ENCODE data around the gene ITIH1. TPM values are rescaled to one million over a fixed set of nuclear protein-coding genes. Genes with fewer than 3 reads are reported as not detected.

Gene ITIH1, protein sequence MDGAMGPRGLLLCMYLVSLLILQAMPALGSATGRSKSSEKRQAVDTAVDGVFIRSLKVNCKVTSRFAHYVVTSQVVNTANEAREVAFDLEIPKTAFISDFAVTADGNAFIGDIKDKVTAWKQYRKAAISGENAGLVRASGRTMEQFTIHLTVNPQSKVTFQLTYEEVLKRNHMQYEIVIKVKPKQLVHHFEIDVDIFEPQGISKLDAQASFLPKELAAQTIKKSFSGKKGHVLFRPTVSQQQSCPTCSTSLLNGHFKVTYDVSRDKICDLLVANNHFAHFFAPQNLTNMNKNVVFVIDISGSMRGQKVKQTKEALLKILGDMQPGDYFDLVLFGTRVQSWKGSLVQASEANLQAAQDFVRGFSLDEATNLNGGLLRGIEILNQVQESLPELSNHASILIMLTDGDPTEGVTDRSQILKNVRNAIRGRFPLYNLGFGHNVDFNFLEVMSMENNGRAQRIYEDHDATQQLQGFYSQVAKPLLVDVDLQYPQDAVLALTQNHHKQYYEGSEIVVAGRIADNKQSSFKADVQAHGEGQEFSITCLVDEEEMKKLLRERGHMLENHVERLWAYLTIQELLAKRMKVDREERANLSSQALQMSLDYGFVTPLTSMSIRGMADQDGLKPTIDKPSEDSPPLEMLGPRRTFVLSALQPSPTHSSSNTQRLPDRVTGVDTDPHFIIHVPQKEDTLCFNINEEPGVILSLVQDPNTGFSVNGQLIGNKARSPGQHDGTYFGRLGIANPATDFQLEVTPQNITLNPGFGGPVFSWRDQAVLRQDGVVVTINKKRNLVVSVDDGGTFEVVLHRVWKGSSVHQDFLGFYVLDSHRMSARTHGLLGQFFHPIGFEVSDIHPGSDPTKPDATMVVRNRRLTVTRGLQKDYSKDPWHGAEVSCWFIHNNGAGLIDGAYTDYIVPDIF
- total RNA-seq, result not detected in 2 replicates

GRCh38 chr3:52777127-52777958, at the start of gene ITIH1:
Gene ITIH1, plus strand, starts transcription at chr3:52777599. Its CDS starts 17 bp downstream, at chr3:52777616.

DNA sequence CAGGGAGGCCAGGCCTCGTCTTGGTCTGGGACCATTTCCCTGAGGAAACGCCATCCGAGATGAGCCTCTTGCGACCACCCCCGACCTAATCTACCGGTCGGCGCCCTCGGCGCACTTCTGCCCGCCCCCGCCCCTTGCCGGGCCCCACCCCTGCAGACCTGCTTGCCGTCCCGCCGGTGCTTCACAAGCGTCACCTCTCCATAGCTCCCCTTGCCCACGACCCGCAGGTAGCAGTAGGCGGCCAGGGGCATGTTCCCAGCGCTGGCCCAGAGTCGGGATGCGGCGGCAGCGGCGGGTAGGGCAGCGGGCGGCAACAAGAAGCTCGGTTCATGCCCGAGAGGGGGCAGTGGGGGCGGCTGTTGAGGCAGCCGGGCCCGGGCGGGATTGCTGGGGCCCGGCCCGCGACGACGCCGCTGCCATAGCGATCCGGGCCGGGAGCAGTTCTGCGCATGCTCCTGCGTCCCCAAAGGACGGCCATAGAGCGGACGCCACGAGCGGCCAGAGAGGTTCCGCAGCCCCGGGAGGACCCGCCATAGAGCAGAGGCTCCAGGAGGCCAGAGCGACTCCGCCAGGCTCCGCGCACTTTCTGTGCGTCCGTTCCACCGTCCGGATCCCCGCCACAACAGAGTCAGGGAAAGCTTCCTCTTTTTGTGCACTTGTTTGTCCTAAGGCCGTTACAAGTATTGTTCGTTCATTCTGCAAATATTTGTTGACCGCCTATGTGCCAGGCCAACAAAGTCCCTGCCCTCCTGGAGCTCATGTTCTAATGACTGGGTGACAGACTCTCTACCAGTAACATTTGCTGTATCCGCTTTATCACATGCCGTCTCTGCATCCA, 6.7 kb upstream of the ITIH1 start, which contains the start of gene NEK4:
NEK4 (minus strand) TSS at position 445 of the 838 bp plus-strand sequence; CDS start at position 251, 194 bp downstream.

GRCh38 chr3:52794612-52795099, 17.3 kb downstream of the ITIH1 start, which contains the start of gene ITIH3:
Gene ITIH3, plus strand, starts transcription at chr3:52794796. Its CDS starts 8 bp downstream, at chr3:52794804.

DNA sequence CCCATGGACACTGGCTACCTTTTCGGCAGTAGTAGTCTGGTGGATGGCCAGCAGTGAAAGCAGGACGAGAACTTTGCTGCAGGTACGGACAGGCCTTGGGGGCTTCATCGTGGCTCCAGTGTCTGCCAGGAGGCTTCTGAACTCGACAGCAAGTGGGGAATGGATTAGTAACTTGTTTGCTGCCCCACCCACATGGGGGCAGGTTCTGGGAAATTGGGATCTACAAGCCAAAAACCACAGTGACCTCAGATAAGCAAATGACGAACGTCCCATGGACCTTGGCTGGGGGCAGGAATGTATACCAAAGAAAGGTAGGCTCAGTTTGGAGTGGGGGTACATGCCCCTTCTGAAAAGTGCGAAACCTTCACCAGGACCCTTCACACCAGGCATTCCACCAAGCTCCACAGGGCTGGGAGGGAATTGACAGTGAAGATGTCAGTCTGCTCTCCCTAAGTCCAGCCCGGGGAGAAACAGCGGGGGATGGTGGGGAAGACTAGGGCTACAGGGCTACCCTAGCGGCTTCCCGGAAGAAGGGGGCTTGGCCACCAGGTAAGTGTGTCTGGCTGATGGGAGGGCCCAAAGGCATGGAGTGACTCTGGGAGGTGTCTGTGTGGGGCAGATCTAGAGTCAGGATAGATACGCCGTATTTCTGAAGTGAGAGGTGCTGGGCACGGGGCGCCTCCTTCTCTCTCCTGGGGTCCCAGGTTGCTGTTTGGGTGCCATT, 53.3 kb downstream of the ITIH1 start, which contains the start of gene ITIH4:
ITIH4 (minus strand) TSS at position 138 of the 724 bp plus-strand sequence; CDS start at position 108, 30 bp downstream.

DNA sequence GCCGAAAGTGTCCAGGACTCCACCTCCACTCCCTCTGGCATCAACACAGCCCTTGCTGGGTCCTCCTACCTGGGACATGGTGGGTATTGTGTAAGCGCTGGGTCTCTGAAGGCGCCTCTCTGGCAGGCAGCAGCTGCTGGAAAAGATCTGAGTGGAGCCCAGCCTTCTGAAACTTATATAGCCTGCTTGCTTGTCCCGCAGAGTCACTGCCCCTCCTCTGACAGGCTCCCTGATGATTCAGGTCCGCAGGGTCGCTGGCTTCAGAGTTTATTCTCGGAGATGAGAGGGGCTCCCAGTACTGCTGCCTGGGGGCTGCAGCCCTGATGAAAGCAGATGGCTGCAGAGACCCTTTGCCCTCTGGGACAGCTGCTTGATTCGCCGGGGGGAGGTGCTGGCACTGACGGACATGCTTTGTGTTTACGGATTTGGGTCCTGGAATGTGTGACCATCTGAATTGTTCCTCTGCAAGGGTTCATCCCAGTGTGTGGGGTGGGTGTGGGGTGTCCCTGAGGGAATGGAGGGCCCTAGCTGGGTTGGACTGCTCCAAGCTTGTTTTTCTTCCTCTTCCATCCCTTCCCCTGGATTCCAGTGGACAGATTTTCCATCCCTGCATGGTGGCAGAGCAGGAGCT, 57.6 kb downstream of the ITIH1 start, which contains the start of gene MUSTN1:
MUSTN1 (minus strand) TSS at position 149 of the 631 bp plus-strand sequence; CDS start at position 78, 71 bp downstream.

Other genes with a start within 250 kb of the ITIH1 start
- 162 and 351 TPM in 2 replicates for gene NT5DC2, start 243.7 kb upstream of the ITIH1 start, total RNA-seq
- gene UQCC5, start 241.0 kb upstream of the ITIH1 start, total RNA-seq, result 1.3 and 2.0 TPM in 2 replicates
- 40.6 and 64.9 TPM in 2 replicates for gene PBRM1, start 91.7 kb upstream of the ITIH1 start, total RNA-seq
- 31.2 and 48.9 TPM in 2 replicates for gene GNL3, start 91.6 kb upstream of the ITIH1 start, total RNA-seq
- gene GLT8D1, start 71.8 kb upstream of the ITIH1 start, total RNA-seq, result 56.9 and 76.3 TPM in 2 replicates
- gene SPCS1, start 71.5 kb upstream of the ITIH1 start, total RNA-seq, result 144 and 166 TPM in 2 replicates
- gene NEK4, start 6.7 kb upstream of the ITIH1 start, total RNA-seq, result 11.3 and 12.4 TPM in 2 replicates
- gene ITIH3, start 17.2 kb downstream of the ITIH1 start, total RNA-seq, result 0.38 TPM in 1 of 2 replicates, not detected in the other
- gene ITIH4, start 53.1 kb downstream of the ITIH1 start, total RNA-seq, result 0.63 TPM in 1 of 2 replicates, not detected in the other
- gene MUSTN1, start 57.4 kb downstream of the ITIH1 start, total RNA-seq, result not detected in 2 replicates
- 13.9 and 15.6 TPM in 2 replicates for gene STIMATE, start 119.9 kb downstream of the ITIH1 start, total RNA-seq

Measured in mesangial cell (primary cell).